NCI-H510A treated with DMSO at 0.1 percent for 48 hours (cell line): Measurements from ENCODE around the gene DUS3L.

Experiments used
- DNase-seq: peaks from one replicate; lab custom pipeline; 2025; lab: John Stamatoyannopoulos, UW

Gene DUS3L

GRCh38 chr19:5790559-5791520 is at the start of gene DUS3L:
Gene DUS3L (minus strand): TSS chr19:5791163. CDS start chr19:5791141, 22 bp downstream.
- DNase-seq = peak; percentile 96

- DNase-seq = no peak
Observed at GRCh38 chr19:5839065-5840017, 48.4 kb upstream of the DUS3L start, which contains the start of gene FUT6. Gene FUT6 (minus strand): TSS chr19:5839702. CDS start chr19:5832567, 7,135 bp downstream.

- no peak for DNase-seq
Observed at GRCh38 chr19:5838353-5839064, 47.5 kb upstream of the DUS3L start.

- no peak for DNase-seq
Observed at GRCh38 chr19:5837761-5838352, 46.9 kb upstream of the DUS3L start.

GRCh38 chr19:5832527-5833216 is 41.7 kb upstream of the DUS3L start:
- no peak for DNase-seq

GRCh38 chr19:5832061-5832460 is 41.1 kb upstream of the DUS3L start:
- DNase-seq = no peak

- no peak for DNase-seq
Observed at GRCh38 chr19:5831159-5831558, 40.2 kb upstream of the DUS3L start.

GRCh38 chr19:5829567-5830310 is 38.8 kb upstream of the DUS3L start:
- DNase-seq = no peak

- DNase-seq = peak; percentile 56
Observed at GRCh38 chr19:5828661-5829566, 38.0 kb upstream of the DUS3L start.

- DNase-seq = peak; percentile 97
Observed at GRCh38 chr19:5827891-5828660, 37.1 kb upstream of the DUS3L start.

- DNase-seq = no peak
Observed at GRCh38 chr19:5827342-5827890, 36.5 kb upstream of the DUS3L start.

GRCh38 chr19:5826531-5827341 is 35.8 kb upstream of the DUS3L start:
- DNase-seq = peak; percentile 98

- DNase-seq = no peak
Observed at GRCh38 chr19:5825178-5825577, 34.2 kb upstream of the DUS3L start.

- DNase-seq = no peak
Observed at GRCh38 chr19:5824751-5825150, 33.8 kb upstream of the DUS3L start.

- no peak for DNase-seq
Observed at GRCh38 chr19:5823579-5824281, 32.8 kb upstream of the DUS3L start.

GRCh38 chr19:5822181-5822844 is 31.4 kb upstream of the DUS3L start:
- DNase-seq = no peak
